GM18505 (cell line): Measurements from ENCODE around the gene MEIS2.

Source experiments
- ATAC-seq: cut with Tn5 transposase; IDR thresholded peaks from one replicate; pipeline ENCODE4 v1.9.1; 2021; ENCODE audit not compliant: unreplicated experiment
- POLR2A ChIP-seq: IDR thresholded peaks from 4 replicates; pipeline ENCODE4 v1.6.1; 2011; ENCODE audit warnings: borderline replicate concordance; ENCODE audit not compliant: insufficient read depth, insufficient read length; ENCODE audit errors: extremely low read depth

The MEIS2 gene

DNA sequence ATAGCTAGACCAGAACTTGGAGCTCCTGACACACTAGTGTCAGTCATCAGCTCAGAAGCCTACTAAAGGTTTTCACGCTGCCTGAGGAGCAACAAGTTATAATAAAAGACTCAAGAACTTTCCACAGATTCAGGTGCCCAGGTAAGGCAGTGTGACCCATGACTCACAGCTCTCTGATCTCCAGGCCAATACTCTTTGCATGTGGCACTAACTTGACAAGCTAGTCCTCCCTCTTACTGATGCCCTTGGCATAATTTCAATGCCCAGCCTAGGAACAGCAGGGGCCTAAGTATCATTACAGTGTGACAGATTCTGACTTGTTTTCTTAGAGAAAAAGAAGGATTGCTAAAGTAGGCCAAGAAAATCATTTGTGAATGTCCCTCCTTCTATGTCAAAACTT lies 38.4 kb downstream of the MEIS2 start:
- no peak for ATAC-seq
- no peak for TF ChIP-seq POLR2A

DNA sequence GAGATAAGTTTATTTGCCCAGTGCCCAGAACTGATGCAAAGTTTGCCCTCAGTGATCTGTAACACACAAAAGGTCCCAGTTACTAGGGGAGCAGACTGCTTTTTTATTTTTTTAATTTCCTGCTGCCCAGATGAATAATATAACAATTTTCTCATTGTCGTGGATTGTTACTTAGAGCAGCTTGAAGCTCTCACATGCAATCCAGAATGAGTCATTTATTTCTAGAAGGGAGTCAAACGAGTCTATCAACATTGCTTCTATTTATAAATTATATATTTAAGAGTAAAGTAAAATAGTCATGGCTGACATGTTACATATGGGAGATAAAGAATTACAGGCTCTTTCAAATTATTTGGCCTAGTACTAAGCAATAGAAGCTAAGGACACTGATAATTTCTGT lies 41.3 kb downstream of the MEIS2 start:
- TF ChIP-seq POLR2A = no peak
- no peak for ATAC-seq

DNA sequence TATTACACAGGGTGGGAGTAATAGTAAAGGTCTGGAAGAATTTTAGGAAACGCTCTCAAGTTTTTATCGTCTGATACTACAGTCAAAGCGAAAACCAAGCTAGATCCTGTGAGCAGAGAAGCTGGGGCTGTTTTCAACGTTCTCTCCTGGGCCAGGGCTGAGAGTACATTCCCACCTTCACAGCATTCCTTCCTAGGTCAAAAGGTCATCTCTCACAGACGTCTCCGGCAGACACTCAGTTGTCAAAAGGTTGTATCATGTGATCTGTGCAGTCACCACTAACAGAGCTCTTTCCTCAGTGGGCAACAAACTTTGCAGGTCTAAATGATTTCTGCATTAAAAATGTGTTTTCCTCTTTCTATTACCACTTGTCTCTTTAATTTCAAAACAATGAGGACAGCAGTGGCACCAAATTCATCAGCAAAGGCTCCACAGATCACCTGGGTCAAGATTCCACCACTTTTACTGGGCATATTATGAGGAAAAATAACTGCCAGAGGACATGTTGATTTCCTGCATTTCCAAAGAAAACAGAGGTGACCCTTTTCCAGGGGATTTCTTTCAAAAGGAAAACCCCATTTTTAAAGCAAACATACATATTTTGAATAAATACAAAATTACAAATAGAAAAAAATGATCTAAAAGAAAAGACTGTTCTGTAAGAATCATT lies 41.9 kb downstream of the MEIS2 start:
- TF ChIP-seq POLR2A = no peak
- no peak for ATAC-seq

DNA sequence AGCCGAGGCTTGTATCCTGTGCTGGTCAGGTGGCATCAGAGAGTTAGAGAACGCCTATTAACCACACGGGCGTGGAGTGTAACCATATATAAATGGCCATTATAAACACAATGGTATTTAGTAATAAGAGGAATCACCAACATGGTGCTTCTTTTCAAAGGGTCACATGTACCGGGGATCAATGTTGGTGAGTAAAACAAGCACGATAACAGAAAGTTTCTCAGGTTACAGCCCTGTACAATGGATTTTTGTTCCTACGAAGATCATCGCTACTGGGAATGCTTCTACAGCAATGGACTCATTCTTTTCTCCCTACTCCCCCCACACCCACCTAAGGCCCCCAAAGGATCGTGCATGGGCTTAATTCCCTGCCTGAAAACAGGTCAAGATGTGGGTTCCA lies 42.5 kb downstream of the MEIS2 start:
- no peak for TF ChIP-seq POLR2A
- ATAC-seq = no peak

DNA sequence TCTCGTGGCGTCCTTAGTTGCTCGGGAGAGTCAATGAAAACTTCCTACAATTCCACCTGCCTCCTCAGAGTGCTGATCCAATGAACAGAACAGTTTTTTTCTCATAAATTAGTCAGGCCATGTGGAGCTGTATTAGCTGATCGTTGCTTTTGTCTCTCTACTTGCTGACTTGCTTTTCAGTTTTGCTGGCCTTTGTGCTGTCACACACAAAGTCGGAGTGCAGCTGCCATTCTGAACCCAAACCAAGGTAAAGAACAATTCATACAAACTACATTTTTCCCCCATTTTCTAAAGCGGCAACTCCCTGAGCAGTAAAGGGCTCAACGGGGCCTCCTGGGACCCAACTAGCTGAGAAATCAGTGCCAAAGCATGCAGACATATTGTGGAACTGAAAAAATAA lies 43.1 kb downstream of the MEIS2 start:
- no peak for ATAC-seq
- no peak for TF ChIP-seq POLR2A

DNA sequence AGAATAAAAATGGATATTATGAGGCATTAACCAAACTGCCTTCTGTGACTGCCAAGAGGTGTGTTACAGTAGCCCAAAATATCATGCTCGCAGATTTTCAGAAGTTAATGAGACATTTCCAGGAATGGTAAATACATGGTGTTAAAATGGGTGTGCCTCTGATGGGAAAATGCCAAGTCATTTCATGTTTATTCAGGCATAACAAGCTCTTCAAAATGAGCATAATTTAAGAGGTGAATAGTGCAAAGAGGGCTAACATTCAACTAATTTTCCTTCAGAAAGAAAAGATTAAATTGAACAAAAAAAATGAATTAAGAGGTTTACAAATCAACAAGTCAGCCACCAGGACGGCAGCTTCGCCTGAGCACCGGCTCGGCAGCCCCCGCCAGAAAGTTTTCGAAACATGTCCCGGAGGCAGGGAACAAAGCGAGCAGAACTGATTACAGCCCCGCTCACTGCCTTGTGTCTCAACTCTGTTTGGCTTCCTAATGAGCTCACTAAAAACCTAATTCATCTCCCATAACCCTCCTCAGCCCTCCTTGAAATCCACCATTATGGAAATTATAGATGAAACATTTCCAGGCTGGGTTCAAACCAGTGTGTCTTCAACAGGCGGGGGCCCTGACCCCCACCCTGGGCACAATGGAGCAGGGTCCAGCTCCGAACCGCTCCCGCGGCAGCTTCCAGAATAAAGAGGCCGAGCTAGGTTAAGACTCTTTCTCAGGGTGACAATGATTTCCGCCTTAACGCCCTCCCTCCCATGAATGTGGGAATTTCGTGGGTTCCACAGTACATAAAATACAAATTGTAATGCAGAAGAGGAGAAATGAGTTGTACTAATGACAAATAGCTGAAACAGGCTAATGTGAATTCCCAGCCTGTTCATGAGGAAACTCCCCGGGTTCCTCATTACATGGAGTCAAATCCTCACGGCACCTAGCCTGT lies 43.9 kb downstream of the MEIS2 start:
- TF ChIP-seq POLR2A = no peak
- no peak for ATAC-seq

DNA sequence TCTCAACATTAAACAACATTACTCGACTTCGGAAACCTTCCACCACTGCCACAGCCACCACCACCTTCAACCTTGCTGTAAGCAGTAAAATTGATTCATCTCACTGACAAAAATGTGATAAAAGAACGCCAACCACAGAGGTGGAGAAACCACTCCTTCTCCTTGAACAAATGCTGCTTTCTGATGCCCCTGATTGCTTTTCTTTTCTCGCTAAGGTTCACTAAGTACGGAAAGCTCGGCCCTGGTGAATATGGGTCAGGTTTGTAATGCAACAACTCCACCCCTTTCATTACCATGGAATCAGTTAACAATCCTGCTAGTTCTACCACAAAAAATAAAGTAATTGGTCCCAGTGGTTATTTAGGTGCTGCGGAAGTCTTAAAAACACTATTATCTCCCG lies 44.9 kb downstream of the MEIS2 start:
- no peak for ATAC-seq
- no peak for TF ChIP-seq POLR2A

DNA sequence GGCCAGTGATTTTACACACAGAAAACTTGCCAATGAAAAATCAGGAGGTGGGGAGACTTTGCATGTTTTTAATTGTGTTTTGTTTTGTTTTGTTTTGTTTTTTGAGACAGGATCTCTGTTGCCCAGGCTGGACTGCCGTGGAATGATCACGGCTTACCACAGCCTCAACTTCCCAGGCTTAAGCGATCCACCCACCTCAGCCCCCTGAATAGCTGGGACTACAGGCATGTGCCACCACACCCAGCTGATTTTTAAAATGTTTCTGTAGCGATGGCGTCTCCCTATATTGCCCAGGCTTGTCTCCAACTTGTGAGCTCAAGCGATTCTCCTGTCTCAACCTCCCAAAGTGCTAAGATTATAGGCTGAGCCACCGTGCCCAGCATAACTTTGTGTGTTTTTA lies 46.0 kb downstream of the MEIS2 start:
- no peak for TF ChIP-seq POLR2A
- no peak for ATAC-seq

DNA sequence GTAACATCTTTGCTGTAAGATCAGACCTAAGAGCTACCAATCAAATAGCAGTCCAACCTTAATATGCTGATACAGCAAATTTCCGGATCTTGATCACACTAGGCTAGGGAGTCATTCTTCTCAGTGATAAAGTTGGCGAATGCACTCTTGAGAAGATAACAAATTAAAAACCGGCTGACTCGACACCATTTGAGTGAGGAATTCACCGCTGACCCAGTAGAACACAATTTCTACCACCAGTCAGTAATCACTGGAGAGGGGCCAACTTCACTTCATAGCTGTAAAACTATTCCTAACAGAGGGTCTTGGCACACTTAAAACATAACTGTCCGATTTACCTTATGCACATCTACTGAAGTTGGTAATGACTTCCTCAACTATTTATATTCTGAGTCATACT lies 47.2 kb downstream of the MEIS2 start:
- TF ChIP-seq POLR2A = no peak
- ATAC-seq = no peak

DNA sequence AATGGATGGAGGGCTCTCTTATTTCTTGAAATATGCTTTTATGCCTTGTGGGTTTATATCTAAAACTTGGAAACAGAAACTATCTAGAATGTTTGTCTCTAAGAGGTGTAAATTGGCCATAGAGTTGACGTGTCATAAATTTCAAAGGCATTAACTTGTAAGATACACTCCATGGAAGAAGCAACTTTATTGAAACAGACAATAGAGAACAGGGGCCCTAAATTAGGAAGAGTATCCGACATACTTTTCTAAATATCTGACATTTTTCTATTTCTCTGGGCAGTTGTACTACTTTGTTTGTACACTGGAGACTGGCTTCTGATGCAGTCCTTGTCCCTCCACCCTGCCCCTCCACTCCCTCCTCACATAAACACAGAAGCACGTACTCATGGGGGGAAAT lies 50.0 kb downstream of the MEIS2 start:
- ATAC-seq = no peak
- TF ChIP-seq POLR2A = no peak

DNA sequence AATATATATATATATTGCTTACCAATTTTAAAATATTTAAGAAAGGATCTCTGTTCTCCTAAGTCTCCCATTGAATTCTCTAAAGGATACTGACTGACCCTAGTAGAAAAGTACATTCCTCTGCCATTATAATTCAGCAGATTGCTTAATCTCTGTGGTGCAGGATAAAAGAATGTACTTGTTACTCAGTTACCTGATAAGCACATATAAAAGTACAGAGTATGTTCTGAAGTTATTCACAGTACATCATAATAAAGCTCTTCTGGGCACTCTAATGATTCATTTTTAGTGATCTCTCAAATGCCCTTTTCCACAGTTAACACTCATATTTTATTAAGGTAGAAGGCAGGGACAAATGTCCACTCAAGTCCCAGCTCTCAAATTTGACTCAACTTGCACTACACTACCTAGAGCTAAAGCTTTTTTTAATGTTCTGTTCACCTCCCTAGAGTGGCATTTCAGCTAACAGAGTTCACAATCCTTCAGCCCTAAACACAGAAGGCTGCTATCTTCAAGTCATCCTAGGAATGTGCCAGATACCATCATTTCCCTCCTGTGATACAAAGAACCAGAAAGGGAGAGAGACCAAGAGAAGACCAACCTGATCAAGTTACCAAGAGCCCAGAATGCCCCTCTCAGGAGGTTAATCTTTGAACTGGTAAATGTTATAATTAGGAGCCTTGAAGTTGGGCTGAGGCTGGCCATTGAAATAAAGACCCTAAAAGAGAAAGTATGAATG lies 53.3 kb downstream of the MEIS2 start:
- TF ChIP-seq POLR2A = no peak
- ATAC-seq = no peak

DNA sequence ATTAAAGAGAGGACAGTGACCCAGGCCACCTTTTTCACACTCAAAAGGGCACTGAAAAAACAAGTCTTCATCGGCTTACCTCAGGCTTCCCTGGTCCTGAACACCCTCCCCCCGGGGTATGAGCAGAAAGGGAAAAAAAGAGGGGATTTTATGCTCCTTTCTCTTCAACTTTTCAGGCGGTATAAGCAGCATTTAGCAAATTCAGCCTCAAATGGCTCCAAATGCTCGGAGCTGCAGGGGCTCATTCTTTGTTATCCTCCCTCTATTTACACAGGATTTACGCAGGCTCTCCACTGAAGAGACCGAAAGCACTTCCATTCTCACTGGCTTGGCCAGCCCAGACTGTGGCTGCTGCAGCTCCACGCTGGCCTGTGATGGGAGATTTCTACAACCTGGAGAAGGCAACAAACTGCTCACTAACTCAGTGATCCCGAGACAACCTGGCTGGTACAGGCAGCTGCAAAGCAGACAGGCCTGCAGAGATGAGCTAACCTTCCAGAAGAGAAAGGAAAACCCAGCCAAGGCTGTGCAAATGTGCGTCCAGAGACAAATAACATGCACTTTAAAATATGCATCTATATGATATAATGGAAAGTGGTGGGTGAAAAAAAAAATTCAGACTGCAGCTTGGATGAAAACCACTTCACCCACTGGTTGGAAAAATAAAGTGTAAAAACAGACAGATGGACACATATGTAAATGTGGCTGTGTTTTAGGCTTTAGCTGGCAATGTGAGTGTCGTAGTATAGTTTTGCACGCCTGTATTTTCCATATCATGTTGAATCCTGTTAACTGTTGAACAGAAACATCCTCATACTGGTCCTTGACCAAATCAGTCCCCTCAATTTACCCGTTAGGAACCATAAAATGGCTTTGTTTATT lies 54.2 kb downstream of the MEIS2 start:
- TF ChIP-seq POLR2A = no peak
- ATAC-seq = no peak
